HG02973 (cell line): Measurements from ENCODE around the gene SUMF1.

Experiments
- ATAC-seq: cut with Tn5 transposase; IDR thresholded peaks from one replicate; pipeline ENCODE4 v1.9.1; 2021; ENCODE audit warnings: moderate library complexity; ENCODE audit not compliant: unreplicated experiment

The SUMF1 gene

GRCh38 chr3:4466741-4467521, at the start of gene SUMF1:
SUMF1 (minus strand) TSS chr3:4467269; CDS start chr3:4467245, 24 bp downstream.
- ATAC-seq = peak; percentile 99

GRCh38 chr3:4515916-4516579, 49.0 kb upstream of the SUMF1 start:
- ATAC-seq = no peak

- ATAC-seq = no peak
Observed at GRCh38 chr3:4514916-4515315, 47.8 kb upstream of the SUMF1 start.

- no peak for ATAC-seq
Observed at GRCh38 chr3:4514321-4514720, 47.3 kb upstream of the SUMF1 start.

DNA sequence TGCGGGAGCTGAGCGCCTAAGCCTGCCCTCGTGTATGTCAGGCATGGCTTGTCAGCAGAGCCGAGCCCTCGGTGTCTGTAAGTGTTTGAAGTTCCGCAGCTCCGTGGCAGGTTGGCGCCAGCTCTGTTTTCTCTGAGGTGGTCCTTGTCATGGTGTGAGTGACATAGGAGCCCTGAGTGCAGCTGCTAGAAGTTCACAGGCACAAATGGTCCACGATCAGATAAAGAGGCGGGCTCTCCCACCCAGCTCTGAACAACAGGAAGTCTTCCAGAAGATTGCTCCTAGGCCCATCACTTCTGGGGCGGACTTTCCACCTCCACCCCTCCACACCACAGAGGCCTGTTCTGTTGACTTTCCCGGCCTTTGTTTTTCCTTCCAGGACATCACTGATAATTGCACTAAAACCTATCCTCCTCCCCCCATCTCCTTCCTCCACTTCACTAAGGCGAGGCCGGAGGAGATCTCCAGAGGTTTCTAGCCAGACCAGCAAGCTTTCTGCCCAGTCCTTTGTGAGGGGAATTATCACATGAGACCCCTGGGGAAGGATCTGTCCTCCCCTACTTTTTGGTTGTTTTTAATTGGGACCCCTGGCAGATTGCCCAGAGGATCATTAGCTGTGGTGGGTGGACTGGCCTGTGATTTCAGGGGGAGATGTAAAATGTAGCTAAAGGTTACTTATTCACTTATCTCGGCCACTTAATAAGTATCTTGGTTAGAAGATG, 46.0 kb upstream of the SUMF1 start:
- no peak for ATAC-seq

- no peak for ATAC-seq
Observed at GRCh38 chr3:4511491-4512262, 44.6 kb upstream of the SUMF1 start.

- ATAC-seq = no peak
Observed at GRCh38 chr3:4509983-4510755, 43.1 kb upstream of the SUMF1 start.

GRCh38 chr3:4509043-4509442, 42.0 kb upstream of the SUMF1 start:
- no peak for ATAC-seq

DNA sequence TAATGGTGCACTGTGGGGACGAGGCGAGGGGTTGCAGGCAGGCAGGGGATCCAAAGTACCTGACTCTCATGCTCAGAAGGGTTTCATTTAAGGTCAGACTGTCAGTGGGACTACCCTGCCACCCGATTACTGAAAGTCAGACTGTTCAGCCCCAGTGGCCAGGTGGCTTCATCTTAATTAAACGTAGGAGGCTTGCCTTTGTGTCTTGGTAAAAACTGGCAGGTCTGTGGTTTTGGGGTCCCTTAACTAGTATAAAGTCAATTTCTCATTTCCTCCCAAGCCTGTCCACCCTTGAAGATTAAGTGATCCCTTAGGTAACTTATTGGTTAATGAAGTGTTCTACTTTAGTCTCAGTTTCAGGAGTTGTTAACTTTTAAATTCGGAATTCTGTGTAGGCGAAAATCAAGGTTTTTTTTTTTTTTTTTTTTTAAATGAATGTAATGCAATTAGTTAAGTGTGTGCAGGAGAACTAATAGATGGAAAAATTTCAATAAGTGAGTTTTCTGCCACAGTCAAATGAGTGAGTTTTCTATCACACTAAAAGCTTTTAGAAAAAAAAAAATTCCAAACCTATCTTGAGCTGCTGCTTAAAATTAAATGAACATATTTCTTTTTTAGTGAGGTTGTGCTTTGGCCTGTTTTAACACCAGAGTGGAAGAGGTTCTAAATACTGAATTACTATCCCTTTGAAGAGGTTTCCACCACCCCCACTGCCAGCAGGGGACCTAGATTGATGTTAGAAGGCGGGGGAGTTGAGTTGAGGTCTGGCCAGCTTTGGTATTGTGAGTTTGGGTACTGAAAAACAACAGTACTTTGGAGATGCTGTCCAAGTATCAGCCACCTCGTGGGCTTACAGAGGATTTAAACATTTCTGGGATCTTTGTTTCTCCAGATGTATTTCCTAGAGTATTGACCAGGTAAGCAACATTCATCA, 41.2 kb upstream of the SUMF1 start:
- ATAC-seq = peak; percentile 70

- ATAC-seq = peak; percentile 31
Observed at GRCh38 chr3:4507024-4507596, 40.0 kb upstream of the SUMF1 start.

GRCh38 chr3:4506559-4507023, 39.5 kb upstream of the SUMF1 start:
- no peak for ATAC-seq

GRCh38 chr3:4505688-4506558, 38.9 kb upstream of the SUMF1 start:
- no peak for ATAC-seq

GRCh38 chr3:4504340-4505261, 37.5 kb upstream of the SUMF1 start:
- no peak for ATAC-seq

DNA sequence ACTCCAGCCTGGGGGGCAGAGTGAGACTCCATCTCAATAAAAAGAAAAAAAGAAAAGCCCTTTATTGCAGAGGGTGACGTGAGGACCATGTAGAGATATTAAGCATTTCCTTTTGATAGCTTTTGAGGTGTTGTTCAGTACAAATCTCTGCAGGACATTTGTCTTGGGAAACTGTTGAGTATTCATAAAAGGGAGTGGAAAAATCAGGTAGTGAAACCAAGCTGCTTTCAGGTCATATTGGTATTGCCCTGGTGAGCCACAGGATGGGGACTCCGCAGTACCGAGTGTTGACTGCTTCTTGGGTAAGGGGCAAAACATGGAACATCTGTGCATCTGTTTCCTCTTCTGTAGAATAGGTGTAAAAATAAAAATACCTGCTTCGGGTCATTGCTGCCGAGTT, 36.0 kb upstream of the SUMF1 start:
- ATAC-seq = peak; percentile 43

GRCh38 chr3:4501927-4502326, 34.9 kb upstream of the SUMF1 start:
- ATAC-seq = no peak

DNA sequence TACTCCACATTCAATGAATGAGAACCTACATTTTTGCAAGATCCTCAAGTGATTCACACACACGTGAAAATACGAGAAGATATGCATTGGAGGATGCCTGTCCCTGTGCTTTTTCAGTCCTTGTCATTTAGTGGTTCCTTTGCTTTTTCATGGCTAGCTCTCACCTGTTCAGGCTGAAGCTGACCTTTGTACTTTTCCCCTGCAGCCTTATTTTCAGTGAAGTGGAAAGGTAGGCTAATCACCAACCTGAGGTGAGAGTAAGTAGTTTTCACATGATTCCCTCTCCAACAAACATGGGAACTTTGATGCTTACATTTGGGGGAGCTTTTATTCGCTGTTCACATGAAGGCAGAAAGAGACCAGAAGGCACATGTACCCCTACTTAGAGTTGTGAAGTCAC, 34.4 kb upstream of the SUMF1 start:
- no peak for ATAC-seq

DNA sequence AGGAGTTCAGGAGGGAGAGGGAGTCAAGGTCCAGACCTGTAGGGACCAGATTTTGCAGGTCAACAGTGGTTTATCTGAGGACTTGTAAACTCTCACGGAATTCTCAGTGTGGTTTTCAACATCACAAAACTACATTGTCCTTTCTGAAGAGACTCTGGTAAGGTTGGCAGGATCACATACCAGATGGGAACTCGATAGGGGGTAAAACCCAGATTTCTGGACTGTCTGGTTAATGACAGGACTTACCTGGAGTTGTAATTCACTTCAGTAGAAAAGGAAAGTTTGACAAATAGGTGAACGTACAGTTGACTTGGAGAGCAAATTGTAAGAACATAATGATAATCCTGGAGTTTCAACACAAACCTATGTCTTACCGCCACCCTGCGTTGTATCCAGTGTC, 31.4 kb upstream of the SUMF1 start:
- no peak for ATAC-seq
